GM19455 (cell line): ENCODE data around the gene TTBK2.
"Not testable (repeated sequence)": the region's sequence is repeated elsewhere in the genome, so short reads cannot be mapped to it uniquely, and the experiment has no call there.

Source experiments
- ATAC-seq: cut with Tn5 transposase; IDR thresholded peaks from one replicate; pipeline ENCODE4 v1.9.1; 2021; ENCODE audit not compliant: unreplicated experiment

TTBK2 gene

DNA sequence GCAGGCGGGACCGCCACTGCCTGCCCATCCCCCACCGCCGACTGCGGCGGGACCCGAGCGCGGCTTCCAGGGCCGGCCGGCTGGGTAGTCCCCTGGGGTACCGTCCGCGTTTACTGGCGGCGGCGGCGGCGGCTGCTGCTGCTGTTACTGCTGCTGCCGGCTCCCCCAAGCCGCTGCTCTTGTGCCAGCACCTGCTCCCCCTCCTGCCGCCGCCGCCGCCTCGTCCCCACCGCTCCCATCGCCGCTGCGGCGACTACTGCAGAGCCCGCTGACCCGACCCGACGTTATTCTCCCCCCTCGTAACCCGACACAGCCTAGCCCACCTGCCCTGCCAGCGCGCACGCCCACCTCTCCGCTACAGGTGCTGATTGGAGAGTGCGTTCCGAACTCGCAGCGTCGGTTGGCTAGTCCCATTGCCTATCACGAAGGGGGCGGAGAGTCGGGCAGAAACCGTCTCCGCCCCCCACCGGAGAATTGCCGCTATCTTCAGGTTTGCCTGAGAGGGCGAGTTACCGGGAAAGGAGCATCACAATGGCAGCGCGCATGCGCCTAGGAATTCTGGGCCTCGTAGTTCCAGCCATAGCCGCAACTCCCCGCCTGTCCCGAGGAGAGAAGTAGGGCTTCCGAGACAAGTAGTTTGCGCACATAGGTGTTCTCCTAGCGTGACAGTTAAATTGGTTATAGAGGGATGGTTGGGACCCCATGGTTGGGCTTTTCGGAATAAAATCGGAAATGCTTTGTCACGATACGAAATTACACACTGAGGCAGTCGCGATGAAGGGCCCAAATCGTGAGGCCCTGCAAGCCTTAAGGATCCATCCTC is at the start of gene TTBK2:
TTBK2 (minus strand) TSS at position 260 of the 823 bp plus-strand sequence. CDS start 42,161 bp downstream, outside the sequence.
- peak; percentile 94 for ATAC-seq

DNA sequence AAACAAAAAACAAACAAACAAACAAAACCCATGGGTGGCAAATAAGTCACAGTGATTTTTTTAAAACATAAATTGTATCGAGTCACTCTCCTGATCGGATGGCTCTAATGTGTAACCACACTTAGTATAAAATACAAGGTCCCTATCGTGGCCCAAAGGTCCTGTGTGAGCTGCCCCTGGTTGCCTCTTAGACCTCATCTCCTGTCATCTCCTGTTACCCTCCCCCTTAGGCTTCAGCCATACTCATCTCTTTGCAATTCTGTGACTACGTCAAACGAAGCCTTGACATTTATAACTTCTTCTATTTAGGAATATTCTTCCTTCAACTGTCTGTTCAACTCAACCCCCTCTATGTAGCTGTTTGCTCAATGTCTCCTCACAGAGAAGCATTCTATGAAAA is 43.9 kb upstream of the TTBK2 start:
- ATAC-seq: no peak

DNA sequence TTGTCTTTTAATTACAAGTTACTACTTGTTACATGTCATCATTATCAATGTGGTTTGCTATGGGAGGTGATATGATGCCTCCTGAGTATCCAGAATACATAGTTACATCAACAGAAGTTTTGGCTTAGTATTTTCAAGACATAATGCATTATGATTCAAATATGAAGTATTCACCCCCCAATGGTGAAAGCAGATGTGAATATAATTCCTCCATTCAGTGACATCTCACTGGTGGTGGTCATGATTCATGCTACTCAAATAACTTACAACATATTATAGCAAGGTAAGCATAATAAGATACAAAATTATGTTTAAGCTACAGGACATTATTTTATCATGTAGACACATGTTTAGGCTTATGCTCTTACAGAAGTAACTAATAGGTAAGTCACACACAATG is 34.9 kb upstream of the TTBK2 start:
- no peak for ATAC-seq

DNA sequence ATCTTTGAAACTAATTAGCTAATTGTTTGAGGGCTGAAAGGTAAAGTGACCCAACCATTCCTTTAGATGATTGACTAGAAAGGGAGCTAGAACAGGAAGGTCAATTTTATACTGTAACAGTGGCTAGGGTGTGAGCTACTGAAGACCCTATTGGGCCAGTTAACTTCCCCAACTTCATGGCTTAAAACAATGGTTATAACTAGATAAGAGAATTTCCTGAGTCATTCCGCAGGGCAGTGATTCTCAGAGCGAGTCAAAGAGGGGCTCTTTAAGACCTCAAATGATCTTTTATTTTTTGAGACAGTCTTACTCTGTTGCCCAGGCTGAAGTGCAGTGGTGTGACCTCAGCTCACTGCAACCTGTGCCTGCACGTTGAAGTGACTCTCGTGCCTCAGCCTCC is 33.7 kb upstream of the TTBK2 start:
- no peak for ATAC-seq

DNA sequence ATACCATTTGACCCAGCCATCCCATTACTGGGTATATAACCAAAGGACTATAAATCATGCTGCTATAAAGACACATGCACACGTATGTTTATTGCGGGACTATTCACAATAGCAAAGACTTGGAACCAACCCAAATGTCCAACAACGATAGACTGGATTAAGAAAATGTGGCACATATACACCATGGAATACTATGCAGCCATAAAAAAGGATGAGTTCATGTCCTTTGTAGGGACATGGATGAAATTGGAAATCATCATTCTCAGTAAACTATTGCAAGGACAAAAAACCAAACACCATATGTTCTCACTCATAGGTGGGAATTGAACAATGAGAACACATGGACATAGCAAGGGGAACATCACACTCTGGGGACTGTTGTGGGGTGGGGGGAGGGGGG is 28.3 kb upstream of the TTBK2 start:
- ATAC-seq: not testable (repeated sequence)

DNA sequence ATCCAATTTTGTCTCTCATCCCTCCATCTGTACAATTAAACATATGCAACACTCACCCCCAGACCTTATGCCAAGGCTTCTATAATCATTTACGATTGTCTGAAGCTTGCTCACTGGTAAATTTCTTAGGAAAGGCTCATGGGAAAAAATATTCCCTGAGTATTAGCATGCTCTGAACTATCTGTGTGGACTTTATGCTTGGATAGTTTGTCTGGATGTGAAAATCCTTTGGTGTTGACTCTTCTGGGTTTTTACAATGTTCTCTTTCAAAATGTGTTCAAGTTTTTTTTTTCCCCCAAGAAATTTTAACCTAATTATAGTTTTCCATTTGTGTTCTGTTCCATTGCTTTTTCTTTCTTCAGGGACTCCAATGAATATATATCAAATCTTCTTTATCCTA is 19.9 kb upstream of the TTBK2 start:
- no peak for ATAC-seq

DNA sequence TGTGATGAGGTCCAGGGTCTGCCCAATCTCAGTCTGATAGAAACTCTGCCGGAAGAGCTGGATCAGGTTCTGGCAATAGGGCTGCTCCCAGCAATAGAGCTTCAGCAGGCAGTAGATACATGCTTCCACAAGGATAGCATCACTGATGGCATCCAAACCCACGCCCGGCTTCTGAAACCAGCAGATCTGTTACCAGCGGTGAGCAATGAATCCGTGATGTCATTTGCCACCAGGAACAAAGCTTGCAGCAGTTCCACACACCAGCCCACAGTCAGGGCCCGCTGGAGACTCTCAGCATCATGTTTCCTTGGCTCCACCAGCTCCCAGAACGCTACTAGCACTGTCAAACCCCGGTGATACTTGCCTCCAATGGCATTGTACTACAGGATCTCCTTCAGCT is 19.3 kb upstream of the TTBK2 start:
- no peak for ATAC-seq

DNA sequence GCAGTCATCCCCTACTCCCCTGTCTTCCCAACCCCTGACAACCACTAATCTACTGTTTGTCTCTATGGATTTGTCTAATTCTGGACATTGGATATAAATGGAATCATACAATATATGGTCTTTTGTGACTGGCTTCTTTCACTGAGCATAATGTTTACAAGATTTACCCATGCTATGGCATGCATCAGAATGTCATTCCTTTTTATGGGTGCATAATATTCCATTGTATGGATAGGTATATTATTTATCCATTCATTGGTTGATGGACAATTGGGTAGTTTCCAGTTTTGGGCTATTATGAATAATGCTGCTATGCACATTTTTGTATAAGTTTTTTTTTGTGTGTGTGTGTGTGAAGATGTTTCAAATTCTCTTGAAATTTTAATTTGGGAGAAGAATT is 16.6 kb upstream of the TTBK2 start:
- ATAC-seq: no peak

DNA sequence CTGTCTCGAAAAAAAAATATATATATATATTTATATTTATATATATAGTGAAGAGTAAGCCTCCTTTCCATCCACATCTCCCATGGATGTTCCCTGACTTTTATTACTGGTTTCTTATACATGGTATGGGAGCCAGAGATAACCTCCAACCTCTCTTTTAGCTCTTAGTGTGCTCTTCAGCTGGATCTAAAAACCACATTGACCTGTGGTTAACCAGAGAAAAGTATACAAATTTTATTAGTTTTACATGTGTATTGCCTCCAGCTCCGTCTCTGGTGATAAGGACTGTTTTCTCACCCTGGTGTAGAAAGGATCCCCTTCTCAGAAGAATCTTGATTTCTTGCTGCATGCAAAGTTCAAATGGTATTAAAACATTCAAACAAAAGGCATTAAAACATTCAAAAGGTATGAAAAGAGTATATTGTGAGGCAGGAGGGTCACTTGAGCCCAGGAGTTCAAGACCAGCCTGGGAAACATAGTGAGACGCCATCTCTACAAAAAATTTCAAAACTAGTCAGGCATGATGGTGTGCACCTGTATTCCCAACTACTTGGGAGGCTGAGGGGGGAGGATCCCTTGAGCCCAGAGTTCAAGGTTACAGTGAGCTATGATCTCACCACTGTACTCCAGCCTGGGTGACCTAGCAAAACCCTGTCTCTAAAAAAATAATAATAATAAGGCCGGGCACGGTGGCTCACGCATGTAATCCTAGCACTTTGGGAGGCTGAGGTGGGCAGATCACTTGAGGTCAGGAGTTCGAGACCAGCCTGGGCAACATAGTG is 13.5 kb upstream of the TTBK2 start:
- ATAC-seq: no peak

DNA sequence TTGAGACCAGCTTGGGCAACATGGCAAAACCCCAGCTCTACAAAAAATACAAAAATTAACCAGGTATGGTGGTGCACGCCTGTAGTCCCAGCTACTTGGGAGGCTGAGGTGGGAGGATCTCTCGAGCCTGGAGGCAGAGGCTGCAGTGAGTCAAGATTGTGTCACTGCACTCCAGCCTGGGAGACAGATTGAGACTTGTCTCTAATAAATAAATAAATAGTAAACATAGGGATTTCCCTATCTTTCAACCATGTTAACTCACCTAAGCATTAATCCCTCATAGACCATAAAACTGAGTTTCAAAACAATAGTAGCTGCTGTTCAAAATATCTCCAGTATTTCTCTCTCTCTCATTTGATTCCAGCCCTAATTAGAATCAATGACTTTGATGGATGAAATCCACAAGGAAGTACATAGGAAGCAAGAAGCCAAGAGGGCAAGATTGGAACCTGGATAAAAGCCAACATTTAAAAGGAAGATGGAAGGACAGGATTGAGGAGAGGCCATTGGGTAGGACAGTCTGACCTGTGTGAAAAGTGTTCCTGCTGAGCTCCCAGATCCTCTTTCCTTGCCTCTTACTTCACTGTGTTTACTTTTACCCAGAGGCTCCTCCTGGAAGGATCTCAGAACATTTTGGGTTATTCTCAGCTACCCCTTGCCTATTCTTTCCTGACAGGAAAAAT is 12.4 kb upstream of the TTBK2 start:
- ATAC-seq: no peak

DNA sequence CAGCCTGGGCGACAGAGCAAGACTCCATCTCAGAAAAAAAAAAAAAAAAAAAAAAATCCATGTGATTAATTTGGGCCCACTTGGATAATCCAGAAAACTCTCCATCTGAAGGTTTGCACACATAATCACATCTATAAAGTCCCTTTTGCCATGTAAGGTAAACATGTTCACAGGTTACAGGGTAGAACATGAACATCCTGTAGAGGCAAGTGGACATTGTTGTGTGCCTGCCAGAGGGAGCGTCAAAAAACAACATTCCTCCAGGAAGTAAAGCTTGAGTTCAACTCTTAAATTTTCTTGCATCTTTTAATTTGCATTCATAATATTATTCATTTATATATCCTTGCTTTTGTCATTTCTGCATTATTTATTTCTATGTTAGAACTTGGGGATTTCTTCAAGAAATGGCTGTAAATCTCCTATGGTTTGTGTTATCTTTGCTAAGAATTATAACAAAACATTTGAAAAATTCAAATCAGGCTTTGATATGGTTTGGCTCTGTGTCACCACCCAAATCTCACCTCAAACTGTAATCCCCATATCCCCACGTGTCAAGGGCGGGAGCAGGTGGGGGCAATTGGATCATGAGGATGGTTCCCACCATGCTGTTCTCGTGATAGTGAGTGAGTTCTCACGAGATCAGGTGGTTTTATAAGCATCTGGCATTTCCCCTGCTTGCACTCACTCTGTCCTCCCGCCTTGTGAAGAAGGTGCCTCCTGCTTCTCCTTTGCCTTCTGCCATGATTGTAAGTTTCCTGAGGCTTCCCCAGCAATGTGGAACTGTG is 11.3 kb upstream of the TTBK2 start:
- no peak for ATAC-seq

DNA sequence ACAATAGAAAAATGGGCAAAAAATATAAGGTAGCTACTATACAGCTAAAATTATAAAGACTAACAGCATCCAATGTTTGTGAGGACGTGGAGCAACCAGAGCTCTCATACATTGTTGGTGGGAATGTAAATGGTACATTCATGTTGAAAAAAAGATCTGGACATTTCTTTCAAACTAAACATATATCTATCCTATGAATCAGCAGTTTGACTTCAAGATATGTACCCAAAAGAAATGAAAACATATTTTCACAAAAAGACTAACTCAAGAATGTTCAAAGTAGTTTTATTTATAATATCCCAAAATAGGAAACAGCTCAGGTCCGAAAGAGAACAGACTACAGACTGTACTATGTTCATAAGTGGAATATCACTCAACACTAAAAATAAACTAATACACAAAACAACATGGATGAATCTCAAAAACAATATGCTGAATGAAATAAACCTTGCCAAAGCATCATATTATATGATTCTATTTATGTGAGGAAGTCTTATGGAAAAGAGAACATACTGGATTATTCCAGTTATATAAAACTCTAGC is 8.8 kb upstream of the TTBK2 start:
- no peak for ATAC-seq

DNA sequence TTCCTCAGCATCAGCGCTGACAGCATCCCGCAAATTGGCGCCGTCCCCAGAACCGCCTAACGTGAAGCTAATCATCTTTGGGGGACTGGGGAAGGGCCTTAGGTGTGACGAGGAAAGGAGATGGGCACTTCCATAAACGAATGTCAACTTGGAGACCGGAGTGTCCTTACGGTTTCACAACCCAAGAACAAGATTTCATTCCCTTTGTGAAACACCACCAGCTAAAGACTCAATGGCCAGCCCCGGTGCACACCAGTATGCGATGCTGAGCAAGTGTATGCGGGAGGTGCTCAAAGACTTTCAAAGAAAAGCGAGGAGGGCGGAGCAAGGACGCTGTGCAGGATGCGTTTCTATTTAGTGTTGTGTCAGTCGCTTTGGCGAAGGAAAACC is 759 bp upstream of the TTBK2 start:
- ATAC-seq: no peak

DNA sequence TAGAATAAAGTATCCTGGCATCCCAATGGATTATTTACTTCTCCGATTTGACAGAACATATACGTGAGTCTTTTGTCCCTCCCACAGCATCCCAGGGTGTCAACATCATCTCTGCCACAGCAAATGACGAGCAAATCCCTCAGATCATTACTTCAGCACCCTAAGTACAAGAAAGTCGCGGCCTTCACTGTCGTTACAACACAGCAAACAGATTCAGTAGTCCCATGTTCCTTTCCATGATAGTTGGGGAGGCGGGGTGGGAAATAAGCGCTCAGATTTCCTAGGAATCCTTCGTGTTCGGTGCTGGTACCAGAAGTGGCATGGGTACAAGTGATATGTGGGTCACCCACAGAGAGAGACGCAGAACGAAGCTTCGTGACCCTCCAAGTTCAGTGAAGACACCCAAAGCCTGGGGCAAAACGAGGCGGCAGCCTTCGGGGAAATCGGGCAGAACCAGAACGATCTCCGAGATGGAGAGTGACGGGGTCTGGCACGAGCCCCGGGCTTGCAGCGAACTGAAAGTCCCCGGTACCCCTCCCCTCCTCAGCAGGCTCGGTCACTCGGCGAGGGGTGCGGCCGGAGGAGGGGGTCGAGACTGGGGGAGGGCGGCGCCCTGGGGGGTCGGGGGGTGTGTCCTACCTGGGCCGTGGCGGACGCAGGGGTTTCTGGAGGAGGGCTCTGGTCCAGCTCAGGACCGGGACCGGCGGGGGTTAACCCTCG is 619 bp downstream of the TTBK2 start:
- peak; percentile 36 for ATAC-seq

DNA sequence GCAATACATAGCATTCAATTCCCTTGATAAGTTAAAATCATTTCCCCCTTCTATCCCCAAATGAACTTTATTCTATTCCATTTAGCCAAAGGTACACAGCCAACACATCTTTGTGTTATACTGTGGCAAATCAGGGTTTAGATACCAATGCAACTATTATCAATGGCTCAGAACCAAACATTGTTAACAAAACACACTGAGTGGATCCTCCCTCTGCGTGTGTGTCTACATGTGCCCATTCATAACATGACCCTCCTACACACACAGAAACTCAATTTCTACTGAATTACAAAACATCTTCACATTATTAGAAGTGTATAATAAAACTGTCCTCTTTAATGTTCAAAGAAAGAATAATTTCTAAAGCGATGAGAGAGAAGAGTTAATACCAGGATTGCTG is 1.3 kb downstream of the TTBK2 start:
- ATAC-seq: no peak

DNA sequence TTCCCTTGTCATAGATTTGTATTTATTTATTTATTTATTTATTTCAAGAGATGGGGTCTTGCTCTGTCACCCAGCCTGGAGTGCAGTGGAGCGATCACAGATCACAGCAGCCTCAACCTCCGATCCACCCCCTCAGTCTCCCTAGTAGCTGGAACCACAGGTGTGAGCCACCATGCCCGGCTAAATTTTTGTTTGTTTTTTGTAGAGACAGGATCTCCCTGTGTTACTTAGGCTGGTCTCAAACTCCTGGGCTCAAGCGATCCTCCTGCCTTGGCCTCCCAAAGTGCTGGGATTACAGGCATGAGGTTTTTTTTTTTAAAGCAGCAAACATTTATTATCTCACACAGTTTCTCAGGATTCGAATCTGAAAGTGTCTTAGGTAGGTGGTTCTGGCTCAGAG is 2.5 kb downstream of the TTBK2 start:
- no peak for ATAC-seq

DNA sequence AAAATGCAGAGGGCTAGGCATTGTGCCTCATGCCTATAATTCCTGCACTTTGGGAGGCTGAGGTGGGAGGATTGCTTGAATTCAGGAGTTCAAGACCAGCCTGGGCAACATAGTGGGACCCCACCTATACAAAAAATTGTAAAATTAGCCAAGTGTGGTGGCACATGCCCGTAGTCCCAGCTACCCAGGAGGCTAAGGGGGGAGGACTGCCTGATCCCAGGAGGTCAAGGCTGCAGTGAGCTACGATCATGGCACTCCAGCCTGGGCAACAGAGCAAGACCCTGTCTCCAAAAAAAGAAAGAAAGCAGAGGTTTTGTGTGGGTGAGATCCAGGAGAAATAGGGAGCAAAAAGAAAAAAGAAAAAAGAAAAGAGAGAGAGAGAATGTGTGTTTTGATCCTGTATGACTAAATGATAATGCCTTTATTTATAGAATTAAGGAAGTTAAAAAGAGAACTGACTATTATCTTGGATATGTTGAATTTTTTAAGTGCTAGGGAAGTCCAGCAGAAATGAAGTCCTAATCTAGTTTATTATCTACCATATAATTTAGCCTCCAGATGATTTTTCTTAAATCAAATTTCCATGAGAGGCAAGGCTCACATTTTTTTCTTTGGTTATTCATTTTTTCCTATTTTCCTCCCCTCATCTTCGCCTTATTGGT is 4.8 kb downstream of the TTBK2 start:
- ATAC-seq: no peak

DNA sequence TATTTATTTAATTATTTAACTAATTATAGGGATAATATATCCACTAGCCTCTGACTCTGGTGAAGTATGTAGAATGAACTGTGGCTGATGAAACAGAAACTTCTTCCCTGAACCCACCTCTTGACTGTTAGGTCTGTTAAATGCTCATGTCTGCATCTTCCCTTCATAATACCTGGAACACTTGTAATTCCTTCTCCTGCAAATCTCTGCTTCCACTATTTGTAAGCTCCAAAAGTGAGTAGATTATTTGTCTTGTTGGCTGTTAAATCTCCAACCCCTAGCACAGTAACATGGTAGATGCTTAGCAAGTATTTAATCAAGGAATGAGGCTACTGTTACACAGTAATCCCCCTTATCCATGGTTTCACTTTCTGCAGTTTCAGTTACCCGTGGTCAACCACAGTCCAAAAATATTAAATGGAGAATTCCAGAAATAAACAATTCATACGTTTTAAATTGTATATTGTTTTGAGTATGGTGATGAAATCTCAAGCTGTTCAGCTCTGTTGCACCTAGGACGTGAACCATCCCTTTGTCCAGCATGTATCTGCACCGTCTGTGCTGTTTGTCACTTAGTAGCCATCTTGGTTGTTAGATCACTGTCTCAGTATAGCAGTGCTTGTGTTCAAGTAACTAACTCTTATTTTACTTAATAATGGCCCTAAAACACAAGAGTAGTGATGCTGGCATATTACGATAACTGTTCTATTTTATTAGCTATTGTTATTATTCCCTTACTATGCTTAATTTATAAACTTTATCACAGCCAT is 5.7 kb downstream of the TTBK2 start:
- ATAC-seq: no peak

DNA sequence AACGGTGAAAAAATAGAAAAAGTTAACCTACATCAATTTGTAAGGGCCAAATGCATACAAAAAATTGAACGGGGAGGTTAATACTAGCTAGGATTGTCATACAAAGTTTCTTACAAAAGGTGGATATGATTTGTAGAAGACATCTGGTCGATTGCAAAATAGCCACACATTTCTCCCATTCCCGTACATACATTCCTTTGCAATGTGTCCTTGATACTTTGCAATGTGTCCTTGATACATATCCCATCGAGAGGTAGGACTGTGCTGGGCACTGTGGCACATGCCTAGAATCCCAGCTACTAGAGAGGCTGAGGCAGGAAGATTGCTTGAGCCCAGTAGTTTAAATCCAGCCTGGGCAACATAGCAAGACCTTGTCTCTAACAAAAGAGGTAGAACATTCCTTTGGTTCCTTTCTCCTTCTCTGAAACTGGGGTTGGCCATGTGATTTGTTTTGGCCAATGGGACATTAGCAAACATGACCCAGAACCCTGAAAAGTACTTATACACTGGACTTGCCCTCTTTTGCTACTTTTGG is 9.5 kb downstream of the TTBK2 start:
- ATAC-seq: no peak
